Gastroesophageal sphincter (tissue), 3 donors: ENCODE data around the gene DDX51.

Experiments
- CTCF ChIP-seq, 4 experiments: fragments of 200-600 bp in 2 of 4; fragments of 450-650 bp in 2 of 4; sonication (generic) in 1 of 4; IDR thresholded peaks; one replicate each; pipeline ENCODE4 v1.5.1; 2017 to 2019; ENCODE audit warnings: antibody characterized with exemption in 4 of 4, mild to moderate bottlenecking in 2 of 4, moderate library complexity in 2 of 4
- POLR2AphosphoS5 ChIP-seq: sonication (generic); formaldehyde crosslinking; IDR thresholded peaks from one replicate; pipeline ENCODE4 v1.6.1; 2017; ENCODE audit warnings: antibody characterized with exemption

GRCh38 chr12:132171293-132171967 is 27.3 kb upstream of the DDX51 start:
- TF ChIP-seq CTCF (IDR thresholded peaks at IDR 0.05) = no peak
- TF ChIP-seq POLR2AphosphoS5 = no peak
